Measurements from ENCODE around the gene SP7. TPM values are rescaled to one million over a fixed set of nuclear protein-coding genes. Genes with fewer than 3 reads are reported as not detected.
"Not testable (repeated sequence)": the region's sequence is repeated elsewhere in the genome, so short reads cannot be mapped to it uniquely, and the experiment has no call there.

SP7 gene
- polyA plus RNA-seq, 3 donors, result 0.10 to 0.32 (median 0.16) TPM

GRCh38 chr12:53324113-53324778 is 11.9 kb downstream of the SP7 start:
- peak in 1 of 3 donors; percentile 30 for DNase-seq (ENCODE audit: low read depth in 3 of 3, low spot score in 2 of 3)

DNA sequence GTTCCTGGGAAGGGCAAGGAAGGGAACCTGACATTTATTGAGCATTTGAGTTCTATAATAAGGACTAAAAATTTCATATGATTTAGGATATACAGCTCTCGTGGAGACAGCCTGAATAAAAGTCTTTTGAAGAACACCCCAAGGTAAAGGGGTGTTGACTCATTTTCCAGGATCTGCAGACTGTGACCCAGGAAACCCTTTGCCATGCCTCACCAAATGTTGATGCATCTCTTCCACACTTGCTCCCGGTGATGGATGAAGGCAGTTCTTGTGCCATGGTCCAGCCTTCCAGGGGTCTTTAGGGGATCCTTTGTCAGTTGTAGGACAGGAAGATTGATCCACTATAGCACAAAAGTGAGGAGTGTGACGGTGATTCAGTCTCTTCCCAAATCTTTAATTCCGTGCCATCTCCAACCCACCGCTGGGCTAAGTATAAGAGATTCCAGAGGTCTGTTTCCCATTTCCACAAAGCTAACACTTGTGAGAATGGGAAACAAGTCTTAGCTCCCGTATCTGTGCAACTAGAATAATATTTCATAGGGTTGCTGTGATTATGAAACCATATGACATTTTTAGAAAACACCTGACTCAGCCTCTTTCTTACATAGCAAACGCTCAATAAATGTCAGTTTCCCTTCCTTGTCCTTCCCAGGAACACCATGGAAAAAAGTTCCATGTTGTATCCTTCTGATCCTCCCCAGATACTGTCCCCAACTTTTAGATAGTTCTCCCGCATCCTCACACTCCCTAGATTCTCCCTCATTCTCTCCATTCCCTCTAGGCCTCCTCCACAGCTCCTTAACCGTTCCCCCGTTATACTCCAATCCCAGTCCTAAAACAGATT is 15.6 kb downstream of the SP7 start:
- DNase-seq (ENCODE audit: low read depth in 3 of 3, low spot score in 2 of 3), result no peak

- DNase-seq (ENCODE audit: low read depth in 3 of 3, low spot score in 2 of 3), result no peak
Observed at GRCh38 chr12:53313996-53314395, 22.2 kb downstream of the SP7 start.

- no peak for DNase-seq (ENCODE audit: low read depth in 3 of 3, low spot score in 2 of 3)
Observed at GRCh38 chr12:53308276-53308675, 27.9 kb downstream of the SP7 start.

DNA sequence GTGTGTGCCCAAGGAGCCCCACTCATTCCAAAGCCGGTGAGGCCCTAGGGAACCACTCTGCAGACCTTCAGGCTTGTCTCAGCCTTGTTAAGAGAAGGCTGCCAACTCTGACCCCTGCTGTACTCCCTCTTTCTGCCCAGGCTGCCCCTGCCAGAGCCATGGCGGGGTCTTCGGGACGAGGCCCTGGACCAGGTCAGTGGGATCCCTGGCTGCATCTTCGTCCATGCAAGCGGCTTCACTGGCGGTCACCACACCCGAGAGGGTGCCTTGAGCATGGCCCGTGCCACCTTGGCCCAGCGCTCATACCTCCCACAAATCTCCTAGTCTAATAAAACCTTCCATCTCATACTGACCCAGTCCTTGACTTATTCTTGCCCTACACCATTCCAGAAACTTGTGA is 29.3 kb downstream of the SP7 start:
- no peak for DNase-seq (ENCODE audit: low read depth in 3 of 3, low spot score in 2 of 3)

DNA sequence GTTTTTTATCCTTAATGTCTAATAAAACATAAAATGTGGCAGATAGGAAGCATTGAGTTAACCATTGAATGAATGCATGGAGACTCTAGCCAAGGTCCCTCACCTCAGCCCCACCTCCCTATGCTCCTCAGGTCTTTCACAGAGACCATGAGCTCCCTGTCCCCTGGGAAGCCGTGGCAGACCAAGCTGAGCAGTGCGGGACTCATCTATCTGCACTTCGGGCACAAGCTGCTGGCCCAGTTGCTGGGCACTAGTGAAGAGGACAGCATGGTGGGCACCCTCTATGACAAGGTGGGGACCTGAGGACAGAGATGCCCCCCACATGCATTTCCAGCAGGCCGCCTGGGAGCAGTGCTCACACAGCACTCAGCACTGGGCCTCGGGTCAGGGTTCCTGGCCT is 33.3 kb downstream of the SP7 start:
- DNase-seq (ENCODE audit: low read depth in 3 of 3, low spot score in 2 of 3), result no peak

- no peak for DNase-seq (ENCODE audit: low read depth in 3 of 3, low spot score in 2 of 3)
Observed at GRCh38 chr12:53300187-53300586, 36.0 kb downstream of the SP7 start.

GRCh38 chr12:53299454-53300180 is 36.5 kb downstream of the SP7 start, which contains the start of gene MYG1:
Gene MYG1, plus strand, starts transcription at chr12:53299695. Its CDS starts 43 bp downstream, at chr12:53299738.
- DNase-seq (ENCODE audit: low read depth in 3 of 3, low spot score in 2 of 3), result peak; percentile 66 to 86 (median 79)

- DNase-seq (ENCODE audit: low read depth in 3 of 3, low spot score in 2 of 3), result no peak
Observed at GRCh38 chr12:53299101-53299453, 37.1 kb downstream of the SP7 start.

DNA sequence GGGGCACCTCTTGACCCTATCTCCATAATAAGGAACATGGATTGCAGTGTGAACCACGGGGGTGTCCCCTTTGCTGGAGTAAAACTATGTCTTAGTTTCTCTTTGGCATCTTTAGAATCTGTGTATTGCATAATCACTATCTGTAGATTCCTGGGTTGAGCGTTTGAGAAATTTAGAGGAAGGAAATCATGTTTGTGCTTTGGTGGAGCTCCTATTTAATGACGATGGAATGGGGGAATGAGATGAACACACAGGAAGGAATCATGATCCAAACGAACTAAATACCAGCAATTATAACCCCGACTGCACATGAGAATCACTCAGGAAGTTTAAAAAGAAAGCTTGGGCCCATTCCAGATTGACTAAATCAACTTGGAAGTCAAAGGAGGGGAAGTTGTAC is 38.0 kb downstream of the SP7 start:
- no peak for DNase-seq (ENCODE audit: low read depth in 3 of 3, low spot score in 2 of 3)

DNA sequence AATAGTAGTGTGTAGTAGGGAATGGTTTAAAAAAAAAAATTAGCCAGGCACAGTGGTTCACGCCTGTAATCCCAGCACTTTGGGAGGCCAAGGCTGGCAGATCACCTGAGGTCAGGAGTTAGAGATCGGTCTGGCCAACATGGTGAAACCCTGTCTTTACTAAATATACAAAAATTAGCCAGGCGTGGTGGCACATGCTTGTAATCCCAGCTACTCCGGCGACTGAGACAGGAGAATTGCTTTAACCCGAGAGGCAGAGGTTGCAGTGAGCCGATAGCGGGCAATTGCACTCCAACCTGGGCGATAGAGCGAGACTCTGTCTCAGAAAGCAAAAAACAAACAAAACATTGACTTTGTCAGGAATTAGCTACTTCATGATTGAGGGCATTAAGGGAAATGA is 39.0 kb downstream of the SP7 start:
- not testable (repeated sequence) for DNase-seq (ENCODE audit: low read depth in 3 of 3, low spot score in 2 of 3)

DNA sequence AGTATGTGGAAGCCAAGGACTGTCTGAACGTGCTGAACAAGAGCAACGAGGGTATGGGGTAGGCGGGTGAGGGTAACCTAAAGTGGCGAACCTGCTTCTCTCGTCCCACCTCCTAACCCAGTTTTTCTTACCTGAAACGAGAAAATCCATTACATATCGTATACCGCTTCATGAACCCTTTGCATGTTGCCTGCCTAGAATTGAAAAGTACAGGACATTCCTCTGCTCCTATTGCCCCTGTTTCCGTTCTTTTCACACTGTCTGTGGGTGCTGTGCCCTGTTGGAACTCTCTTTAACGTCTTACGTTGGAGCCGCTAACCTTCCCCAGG is 40.3 kb downstream of the SP7 start:
- DNase-seq (ENCODE audit: low read depth in 3 of 3, low spot score in 2 of 3), result no peak

DNA sequence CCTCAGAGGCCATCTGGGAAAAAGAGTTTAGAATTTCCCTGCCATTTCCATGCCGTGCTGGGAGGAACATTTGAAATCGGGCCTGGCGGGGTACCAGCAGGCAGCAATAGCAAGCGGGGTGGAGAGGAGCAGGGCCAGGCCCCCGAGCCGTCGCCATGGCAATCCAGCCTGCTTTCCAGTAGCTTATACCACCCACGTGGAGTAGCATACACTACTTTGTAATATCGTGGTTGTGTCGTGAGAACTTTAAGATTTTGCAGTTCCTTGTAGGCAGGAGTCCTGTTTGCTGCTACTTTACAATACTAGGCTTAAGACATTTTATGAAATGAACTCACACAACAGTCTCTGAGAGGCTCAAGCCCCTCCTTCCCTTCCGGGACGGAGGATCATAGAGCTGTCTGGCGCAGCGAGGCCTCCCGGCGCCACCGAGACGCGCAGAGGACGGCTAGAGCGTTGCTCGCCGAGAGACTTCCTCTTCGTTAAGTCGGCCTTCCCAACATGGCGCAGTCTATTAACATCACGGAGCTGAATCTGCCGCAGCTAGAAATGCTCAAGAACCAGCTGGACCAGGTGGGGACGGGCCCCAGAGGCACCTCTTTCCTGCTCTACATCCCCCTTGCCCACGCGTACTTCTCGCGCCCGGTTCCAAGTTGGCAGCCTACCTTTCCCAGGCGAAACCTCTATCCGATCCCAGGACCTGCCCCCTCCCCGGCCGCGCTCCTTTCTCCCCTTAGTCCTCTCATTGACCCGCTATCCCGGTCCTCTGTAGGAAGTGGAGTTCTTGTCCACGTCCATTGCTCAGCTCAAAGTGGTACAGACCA is 40.9 kb downstream of the SP7 start, which contains the start of gene PFDN5:
Gene PFDN5 (plus strand): TSS at position 473 of the 821 bp plus-strand sequence. CDS start 26 bp downstream, at position 499.
- DNase-seq (ENCODE audit: low read depth in 3 of 3, low spot score in 2 of 3), result peak; percentile 74 to 82 (median 78)

DNA sequence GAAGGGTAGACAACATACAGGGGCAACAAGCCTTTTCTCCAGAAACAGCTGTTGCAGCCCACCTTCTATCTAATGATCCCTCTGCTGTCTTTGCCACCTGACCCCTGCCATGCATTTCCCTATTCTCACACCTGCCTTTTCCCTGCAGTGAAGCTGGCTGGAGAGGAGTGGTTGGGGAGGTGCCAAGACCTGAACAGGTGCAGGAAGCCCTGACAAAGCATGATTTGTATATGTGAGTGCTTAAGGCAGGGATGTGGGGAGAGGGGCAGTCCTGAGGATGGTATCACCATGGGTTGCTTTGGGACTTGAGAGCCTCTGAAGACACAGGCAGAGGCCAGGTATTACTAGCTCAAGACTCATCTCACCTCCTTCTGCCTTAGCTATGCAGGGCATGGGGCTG is 43.7 kb downstream of the SP7 start:
- no peak for DNase-seq (ENCODE audit: low read depth in 3 of 3, low spot score in 2 of 3)

DNA sequence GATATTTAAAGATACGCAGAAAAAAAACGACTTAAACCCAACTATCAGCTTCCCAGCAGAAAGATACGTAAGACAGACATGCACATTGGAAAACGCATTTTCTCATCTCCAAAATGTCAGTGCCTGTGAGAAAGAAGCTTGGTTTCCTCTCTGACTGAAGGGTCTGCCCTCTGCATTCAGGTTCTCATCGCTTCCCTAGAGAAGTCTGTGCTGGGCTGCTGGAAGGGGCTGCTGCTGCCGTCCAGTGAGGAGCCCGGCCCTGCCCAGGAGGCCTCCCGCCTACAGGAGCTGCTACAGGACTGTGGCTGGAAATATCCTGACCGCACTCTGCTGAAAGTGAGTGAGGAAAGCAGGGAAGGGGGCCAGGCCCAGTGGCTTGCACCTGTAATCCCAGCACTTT is 45.5 kb downstream of the SP7 start:
- DNase-seq (ENCODE audit: low read depth in 3 of 3, low spot score in 2 of 3), result no peak

DNA sequence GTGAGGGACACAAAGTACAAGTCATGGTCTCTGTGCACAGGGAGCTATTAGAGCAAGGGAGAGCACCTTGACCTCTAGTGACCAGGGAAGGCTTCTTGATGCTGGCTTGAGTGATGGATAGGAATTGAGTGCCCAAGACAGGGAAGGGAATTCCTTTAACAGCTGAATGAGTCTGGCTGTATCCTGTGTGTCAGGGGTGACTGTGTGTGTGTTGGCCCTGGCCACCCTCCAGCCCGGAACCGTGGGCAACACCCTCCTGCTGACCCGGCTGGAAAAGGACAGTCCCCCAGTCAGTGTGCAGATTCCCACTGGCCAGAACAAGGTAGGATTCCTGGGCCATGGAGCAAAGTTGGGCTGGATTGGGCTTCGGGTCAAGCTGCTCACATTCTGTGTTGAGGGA is 46.3 kb downstream of the SP7 start:
- DNase-seq (ENCODE audit: low read depth in 3 of 3, low spot score in 2 of 3), result no peak

GRCh38 chr12:53288322-53288721 is 47.8 kb downstream of the SP7 start:
- DNase-seq (ENCODE audit: low read depth in 3 of 3, low spot score in 2 of 3), result no peak

- no peak for DNase-seq (ENCODE audit: low read depth in 3 of 3, low spot score in 2 of 3)
Observed at GRCh38 chr12:53287741-53288216, 48.4 kb downstream of the SP7 start.

GRCh38 chr12:53286448-53286847 is 49.7 kb downstream of the SP7 start:
- DNase-seq (ENCODE audit: low read depth in 3 of 3, low spot score in 2 of 3), result no peak

GRCh38 chr12:53279888-53280498 is 56.2 kb downstream of the SP7 start:
- DNase-seq (ENCODE audit: low read depth in 3 of 3, low spot score in 2 of 3), result no peak

All from right renal cortex interstitium (tissue), 3 donors.